Uterus (tissue), 2 donors: Measurements from ENCODE around the gene GMDS.
"Not testable (repeated sequence)": the region's sequence is repeated elsewhere in the genome, so short reads cannot be mapped to it uniquely, and the experiment has no call there.

Source experiments
- POLR2A ChIP-seq, 2 donors: fragments of 450-650 bp; IDR thresholded peaks; one replicate each; pipeline ENCODE4 v1.6.1; 2016; ENCODE audit warnings: antibody characterized with exemption in 2 of 2, mild to moderate bottlenecking in 1 of 2, moderate library complexity in 1 of 2
- TF ChIP-seq, protein P1 (sequence below), 4 experiments: fragments of 200-600 bp in 2 of 4; fragments of 450-650 bp in 2 of 4; sonication (generic) in 2 of 4; IDR thresholded peaks; one replicate each; pipeline ENCODE4 v1.5.1; 2016 to 2019; ENCODE audit warnings: antibody characterized with exemption in 4 of 4, mild to moderate bottlenecking in 2 of 4, moderate library complexity in 1 of 4

DNA sequence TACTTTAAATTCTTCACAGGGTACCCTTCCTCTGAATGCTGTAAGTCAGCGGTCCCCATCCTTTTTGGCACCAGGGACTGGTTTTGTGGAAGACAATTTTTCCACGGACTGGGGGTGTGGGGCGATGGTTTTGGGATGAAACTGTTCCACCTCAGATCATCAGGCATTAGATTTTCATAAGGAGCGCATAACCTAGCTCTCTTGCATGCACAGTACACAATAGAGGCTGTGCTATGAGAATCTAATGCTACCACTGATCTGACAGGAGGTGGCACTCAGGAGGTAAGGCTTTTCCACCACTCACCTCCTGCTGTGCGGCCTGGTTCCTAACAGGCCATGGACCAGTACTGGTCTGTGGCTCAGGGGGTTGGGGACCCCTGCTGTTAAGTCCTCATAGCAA, 399.9 kb downstream of the GMDS start:
- not testable (repeated sequence) for TF ChIP-seq POLR2A (IDR thresholded peaks at IDR 0.05)
- TF ChIP-seq, protein P1, sequence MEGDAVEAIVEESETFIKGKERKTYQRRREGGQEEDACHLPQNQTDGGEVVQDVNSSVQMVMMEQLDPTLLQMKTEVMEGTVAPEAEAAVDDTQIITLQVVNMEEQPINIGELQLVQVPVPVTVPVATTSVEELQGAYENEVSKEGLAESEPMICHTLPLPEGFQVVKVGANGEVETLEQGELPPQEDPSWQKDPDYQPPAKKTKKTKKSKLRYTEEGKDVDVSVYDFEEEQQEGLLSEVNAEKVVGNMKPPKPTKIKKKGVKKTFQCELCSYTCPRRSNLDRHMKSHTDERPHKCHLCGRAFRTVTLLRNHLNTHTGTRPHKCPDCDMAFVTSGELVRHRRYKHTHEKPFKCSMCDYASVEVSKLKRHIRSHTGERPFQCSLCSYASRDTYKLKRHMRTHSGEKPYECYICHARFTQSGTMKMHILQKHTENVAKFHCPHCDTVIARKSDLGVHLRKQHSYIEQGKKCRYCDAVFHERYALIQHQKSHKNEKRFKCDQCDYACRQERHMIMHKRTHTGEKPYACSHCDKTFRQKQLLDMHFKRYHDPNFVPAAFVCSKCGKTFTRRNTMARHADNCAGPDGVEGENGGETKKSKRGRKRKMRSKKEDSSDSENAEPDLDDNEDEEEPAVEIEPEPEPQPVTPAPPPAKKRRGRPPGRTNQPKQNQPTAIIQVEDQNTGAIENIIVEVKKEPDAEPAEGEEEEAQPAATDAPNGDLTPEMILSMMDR (IDR thresholded peaks at IDR 0.05) = not testable (repeated sequence)
